Fibroblast of lung (primary cell): Measurements from ENCODE around the gene CEP85.

Source experiments
- CTCF ChIP-seq, 2 donors: IDR thresholded peaks in 1 of 2; conservative IDR thresholded peaks in 1 of 2; 1 replicate in 1 of 2; 2 replicates in 1 of 2; pipeline ENCODE4 v1.5.1; 2011 to 2012; ENCODE audit warnings: low read length in 2 of 2, control low read depth in 1 of 2, inconsistent platforms in 1 of 2, low read depth in 1 of 2, mild to moderate bottlenecking in 1 of 2
- EZH2 ChIP-seq: IDR thresholded peaks from 2 replicates; pipeline ENCODE4 v1.5.1; 2012; ENCODE audit warnings: low read length, control low read depth, mild to moderate bottlenecking; ENCODE audit errors: missing control alignments

- no peak for TF ChIP-seq CTCF (conservative IDR thresholded peaks at IDR 0.05 in 1 of 2, IDR thresholded peaks at IDR 0.05 in 1 of 2; ENCODE audit: low read depth in 1 of 2, low read length in 2 of 2)
- no peak for TF ChIP-seq EZH2
These were observed 31.4 kb downstream of the CEP85 start for GRCh38 chr1:26265405-26265804.
